ENCODE measurements around the gene THSD1.

The THSD1 gene

DNA sequence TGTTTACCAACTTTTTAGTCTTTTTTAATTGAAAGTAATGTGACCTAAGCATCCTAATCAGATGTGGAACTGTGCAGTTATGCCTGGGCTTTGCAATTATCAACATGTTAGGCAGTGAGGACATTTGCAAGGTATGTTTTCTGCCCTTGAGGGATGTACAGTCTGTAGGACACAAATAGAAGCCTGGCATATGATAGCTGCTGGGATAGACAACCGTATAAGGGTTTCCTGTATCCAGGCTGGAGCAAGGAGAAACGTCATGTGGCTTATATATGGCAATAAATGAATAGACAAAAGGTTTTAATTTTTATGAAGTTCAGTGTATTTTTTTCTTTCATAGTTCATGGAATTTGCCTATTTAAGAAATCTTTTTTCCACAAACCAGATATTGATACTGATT, 46.5 kb upstream of the THSD1 start:
- TF ChIP-seq, protein P1, sequence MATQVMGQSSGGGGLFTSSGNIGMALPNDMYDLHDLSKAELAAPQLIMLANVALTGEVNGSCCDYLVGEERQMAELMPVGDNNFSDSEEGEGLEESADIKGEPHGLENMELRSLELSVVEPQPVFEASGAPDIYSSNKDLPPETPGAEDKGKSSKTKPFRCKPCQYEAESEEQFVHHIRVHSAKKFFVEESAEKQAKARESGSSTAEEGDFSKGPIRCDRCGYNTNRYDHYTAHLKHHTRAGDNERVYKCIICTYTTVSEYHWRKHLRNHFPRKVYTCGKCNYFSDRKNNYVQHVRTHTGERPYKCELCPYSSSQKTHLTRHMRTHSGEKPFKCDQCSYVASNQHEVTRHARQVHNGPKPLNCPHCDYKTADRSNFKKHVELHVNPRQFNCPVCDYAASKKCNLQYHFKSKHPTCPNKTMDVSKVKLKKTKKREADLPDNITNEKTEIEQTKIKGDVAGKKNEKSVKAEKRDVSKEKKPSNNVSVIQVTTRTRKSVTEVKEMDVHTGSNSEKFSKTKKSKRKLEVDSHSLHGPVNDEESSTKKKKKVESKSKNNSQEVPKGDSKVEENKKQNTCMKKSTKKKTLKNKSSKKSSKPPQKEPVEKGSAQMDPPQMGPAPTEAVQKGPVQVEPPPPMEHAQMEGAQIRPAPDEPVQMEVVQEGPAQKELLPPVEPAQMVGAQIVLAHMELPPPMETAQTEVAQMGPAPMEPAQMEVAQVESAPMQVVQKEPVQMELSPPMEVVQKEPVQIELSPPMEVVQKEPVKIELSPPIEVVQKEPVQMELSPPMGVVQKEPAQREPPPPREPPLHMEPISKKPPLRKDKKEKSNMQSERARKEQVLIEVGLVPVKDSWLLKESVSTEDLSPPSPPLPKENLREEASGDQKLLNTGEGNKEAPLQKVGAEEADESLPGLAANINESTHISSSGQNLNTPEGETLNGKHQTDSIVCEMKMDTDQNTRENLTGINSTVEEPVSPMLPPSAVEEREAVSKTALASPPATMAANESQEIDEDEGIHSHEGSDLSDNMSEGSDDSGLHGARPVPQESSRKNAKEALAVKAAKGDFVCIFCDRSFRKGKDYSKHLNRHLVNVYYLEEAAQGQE (IDR thresholded peaks at IDR 0.05; ENCODE audit: insufficient read depth in 1 of 2, low read depth in 2 of 2, low read length in 2 of 2): no peak
- TF ChIP-seq TAF1 (IDR thresholded peaks at IDR 0.05; ENCODE audit: borderline replicate concordance, insufficient read depth, low read length): no peak
- no peak for TF ChIP-seq FOXP2 (optimal IDR thresholded peaks at IDR 0.05; ENCODE audit: borderline replicate concordance, extremely low read depth, extremely low read length, insufficient read depth)
- no peak for TF ChIP-seq SIN3A (IDR thresholded peaks at IDR 0.05; ENCODE audit: borderline replicate concordance, insufficient read depth, low read length)
- no peak for TF ChIP-seq POLR2AphosphoS5 (IDR thresholded peaks at IDR 0.05; ENCODE audit: low read depth, low read length)

DNA sequence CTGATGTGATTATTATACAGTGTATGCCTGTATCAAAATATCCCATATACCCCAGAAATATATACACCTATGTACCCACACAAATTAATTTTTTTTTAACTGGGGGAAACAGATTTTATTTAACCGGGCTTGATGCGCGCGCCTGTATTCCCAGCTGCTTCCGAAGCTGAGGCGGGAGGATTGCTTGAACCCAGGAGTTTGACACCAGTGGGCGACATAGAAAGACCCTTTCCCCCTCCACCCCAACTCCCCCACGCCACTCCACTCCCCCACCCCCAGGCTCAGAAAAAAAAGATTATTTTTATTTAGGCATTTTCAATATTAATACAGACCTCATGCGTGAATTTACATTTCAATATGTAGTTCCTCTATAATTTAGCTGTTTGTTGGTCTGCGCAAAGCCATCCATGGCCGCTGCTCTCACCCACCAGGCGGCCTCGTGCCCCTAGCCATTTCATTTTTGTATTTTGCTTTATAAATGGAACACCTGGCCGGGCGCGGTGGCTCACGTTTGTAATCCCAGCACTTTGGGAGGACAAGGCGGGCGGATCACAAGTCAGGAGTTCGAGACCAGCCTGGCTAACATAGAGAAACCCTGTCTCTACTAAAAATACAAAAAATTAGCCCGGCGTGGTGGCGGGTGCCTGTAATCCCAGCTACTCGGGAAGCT, 45.3 kb upstream of the THSD1 start:
- TF ChIP-seq, protein P1 (IDR thresholded peaks at IDR 0.05; ENCODE audit: insufficient read depth in 1 of 2, low read depth in 2 of 2, low read length in 2 of 2): no peak
- TF ChIP-seq POLR2AphosphoS5 (IDR thresholded peaks at IDR 0.05; ENCODE audit: low read depth, low read length) (no peak), FOXP2 (optimal IDR thresholded peaks at IDR 0.05; ENCODE audit: borderline replicate concordance, extremely low read depth, extremely low read length, insufficient read depth) (no peak)

GRCh38 chr13:52450793-52451116, 44.8 kb upstream of the THSD1 start:
- no peak for TF ChIP-seq TAF1 (IDR thresholded peaks at IDR 0.05; ENCODE audit: borderline replicate concordance, insufficient read depth, low read length)
- TF ChIP-seq, protein P1 (IDR thresholded peaks at IDR 0.05; ENCODE audit: insufficient read depth in 1 of 2, low read depth in 2 of 2, low read length in 2 of 2): no peak
- no peak for TF ChIP-seq FOXP2 (optimal IDR thresholded peaks at IDR 0.05; ENCODE audit: borderline replicate concordance, extremely low read depth, extremely low read length, insufficient read depth)
- no peak for TF ChIP-seq POLR2AphosphoS5 (IDR thresholded peaks at IDR 0.05; ENCODE audit: low read depth, low read length)
- no peak for TF ChIP-seq SIN3A (IDR thresholded peaks at IDR 0.05; ENCODE audit: borderline replicate concordance, insufficient read depth, low read length)

DNA sequence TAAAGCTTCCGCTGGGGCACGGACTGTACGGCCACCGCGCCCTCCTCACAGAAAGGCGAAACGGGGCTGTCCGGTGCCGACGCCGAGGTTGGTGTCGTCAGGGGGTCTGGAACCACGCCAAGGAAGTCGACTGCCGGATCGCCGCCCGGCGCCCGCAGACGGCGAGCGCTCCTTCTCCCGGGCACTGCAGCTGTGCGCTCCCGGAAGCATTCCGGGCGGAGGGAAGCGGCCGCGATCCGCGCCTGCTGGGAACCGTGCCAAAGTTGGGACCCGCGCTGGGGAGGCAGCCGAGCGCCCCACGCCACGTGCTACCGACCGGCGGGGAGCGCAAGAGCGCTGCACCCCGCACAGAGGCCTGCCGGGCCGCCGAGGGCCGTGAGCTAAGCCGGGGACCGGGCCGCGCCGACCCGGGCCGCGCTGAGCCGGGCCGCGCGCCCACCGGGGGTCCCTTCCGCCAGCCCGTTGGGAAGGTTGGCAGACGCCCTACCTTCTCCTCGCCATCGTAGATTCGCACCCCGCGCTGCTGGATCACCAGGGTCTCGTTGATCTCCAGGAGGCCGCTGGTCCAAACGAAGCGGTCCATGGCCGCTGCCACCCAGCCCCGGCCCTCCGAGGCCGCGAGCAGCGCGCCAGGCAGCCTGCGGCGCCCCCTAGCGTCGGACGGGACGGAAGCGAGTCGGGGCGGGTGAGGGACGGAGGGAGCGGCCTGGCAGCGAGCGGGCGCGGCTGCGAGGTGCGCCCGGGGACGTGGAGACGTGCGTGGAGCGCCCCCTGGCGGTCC, 44.2 kb upstream of the THSD1 start, which contains the start of gene VPS36:
Gene VPS36 (minus strand): TSS at position 623 of the 781 bp plus-strand sequence. CDS start 40 bp downstream, at position 583.
- TF ChIP-seq, protein P1 (IDR thresholded peaks at IDR 0.05; ENCODE audit: insufficient read depth in 1 of 2, low read depth in 2 of 2, low read length in 2 of 2): no peak
- peak; percentile 98 for TF ChIP-seq FOXP2 (optimal IDR thresholded peaks at IDR 0.05; ENCODE audit: borderline replicate concordance, extremely low read depth, extremely low read length, insufficient read depth)
- TF ChIP-seq POLR2AphosphoS5 (IDR thresholded peaks at IDR 0.05; ENCODE audit: low read depth, low read length): peak; percentile 69
- TF ChIP-seq TAF1 (IDR thresholded peaks at IDR 0.05; ENCODE audit: borderline replicate concordance, insufficient read depth, low read length): no peak
- no peak for TF ChIP-seq SIN3A (IDR thresholded peaks at IDR 0.05; ENCODE audit: borderline replicate concordance, insufficient read depth, low read length)

All from PFSK-1 (cell line).